Neural cell (in vitro differentiated cells): ENCODE data around the gene IRF3. TPM values are rescaled to one million over a fixed set of nuclear protein-coding genes. Genes with fewer than 3 reads are reported as not detected.

Source experiments
- H2AFZ ChIP-seq: fragments of 200-600, 300-800 bp; sonication (generic), shearing (Covaris generic); 2 replicates; pipeline ENCODE4 v1.6.0; 2014; ENCODE audit warnings: low read depth, mild to moderate bottlenecking, antibody characterized with exemption, low read length, moderate library complexity
- H3F3A ChIP-seq: fragments of 200-600 bp; shearing (Covaris generic); 2 replicates; pipeline ENCODE4 v1.6.1; 2016; ENCODE audit warnings: mild to moderate bottlenecking, moderate library complexity, mixed read lengths, antibody characterized with exemption, low read length; ENCODE audit not compliant: insufficient read depth, poor library complexity, severe bottlenecking
- H3K27ac ChIP-seq: fragments of 200-600, 300-800 bp; sonication (generic), shearing (Covaris generic); 2 replicates; pipeline ENCODE4 v1.5.1; 2014; ENCODE audit warnings: mild to moderate bottlenecking, low read length, moderate library complexity
- H3K27me3 ChIP-seq: fragments of 300-800, 200-600 bp; sonication (generic), shearing (Covaris generic); 2 replicates; pipeline ENCODE4 v1.6.0; 2014; ENCODE audit warnings: mild to moderate bottlenecking, low read depth, low read length, moderate library complexity; ENCODE audit not compliant: insufficient read depth
- H3K36me3 ChIP-seq: fragments of 300-800, 200-600 bp; sonication (generic), shearing (Covaris generic); 2 replicates; pipeline ENCODE4 v1.5.1; 2014; ENCODE audit warnings: mild to moderate bottlenecking, antibody characterized with exemption, low read length, moderate library complexity; ENCODE audit not compliant: insufficient read depth
- H3K4me2 ChIP-seq: fragments of 300-800, 200-600 bp; sonication (generic), shearing (Covaris generic); 2 replicates; pipeline ENCODE4 v1.6.0; 2014; ENCODE audit warnings: mild to moderate bottlenecking, low read length
- H3K4me3 ChIP-seq: fragments of 300-800, 200-600 bp; sonication (generic), shearing (Covaris generic); 2 replicates; pipeline ENCODE4 v1.5.1; 2014; ENCODE audit warnings: mild to moderate bottlenecking, low read length, moderate library complexity
- H3K79me2 ChIP-seq: fragments of 200-600 bp; shearing (Covaris generic); replicated peaks from 2 replicates; pipeline ENCODE4 v1.6.0; 2014; ENCODE audit warnings: mild to moderate bottlenecking, low read length, moderate library complexity; ENCODE audit not compliant: insufficient read depth
- H3K9ac ChIP-seq: fragments of 300-800, 200-600 bp; sonication (generic), shearing (Covaris generic); 2 replicates; pipeline ENCODE4 v1.6.1; 2016; ENCODE audit warnings: mild to moderate bottlenecking, low read length, mixed read lengths
- H3K9me2 ChIP-seq: fragments of 200-600 bp; shearing (Covaris generic); 2 replicates; pipeline ENCODE4 v1.6.1; 2016; ENCODE audit warnings: mild to moderate bottlenecking, low read length, mixed read lengths; ENCODE audit not compliant: insufficient read depth
- H3K9me3 ChIP-seq: fragments of 200-600, 300-800 bp; sonication (generic), shearing (Covaris generic); 2 replicates; pipeline ENCODE4 v1.6.1; 2016; ENCODE audit warnings: mild to moderate bottlenecking, mixed run types, low read length, moderate library complexity, mixed read lengths
- H4K20me1 ChIP-seq: fragments of 200-600 bp; shearing (Covaris generic); 2 replicates; pipeline ENCODE4 v1.6.1; 2016; ENCODE audit warnings: mild to moderate bottlenecking, mixed run types; ENCODE audit not compliant: insufficient read depth
- EP300 ChIP-seq: fragments of 450-650 bp; conservative IDR thresholded peaks from 2 replicates; pipeline ENCODE4 v1.6.1; 2014; ENCODE audit warnings: antibody characterized with exemption, mild to moderate bottlenecking, moderate library complexity; ENCODE audit not compliant: poor library complexity, severe bottlenecking
- EZH2 ChIP-seq: fragments of 200-600, 300-800 bp; shearing (Covaris generic), sonication (generic); IDR thresholded peaks from 2 replicates; pipeline ENCODE4 v1.6.1; 2014; ENCODE audit warnings: antibody characterized with exemption, low read length, borderline replicate concordance, mild to moderate bottlenecking; ENCODE audit not compliant: insufficient read depth, poor library complexity, severe bottlenecking
- MXI1 ChIP-seq: fragments of 450-650 bp; conservative IDR thresholded peaks from 2 replicates; pipeline ENCODE4 v1.6.1; 2014; ENCODE audit warnings: antibody characterized with exemption, mild to moderate bottlenecking; ENCODE audit not compliant: poor library complexity, severe bottlenecking
- POLR2AphosphoS5 ChIP-seq: IDR thresholded peaks from 2 replicates; pipeline ENCODE4 v1.6.1; 2012
- RAD21 ChIP-seq: fragments of 450-650 bp; conservative IDR thresholded peaks from 2 replicates; pipeline ENCODE4 v1.6.1; 2014; ENCODE audit warnings: antibody characterized with exemption, mild to moderate bottlenecking, moderate library complexity
- SMC3 ChIP-seq: fragments of 450-650 bp; conservative IDR thresholded peaks from 2 replicates; pipeline ENCODE4 v1.6.1; 2014; ENCODE audit warnings: antibody characterized with exemption, mild to moderate bottlenecking, moderate library complexity; ENCODE audit not compliant: poor library complexity
- TAF1 ChIP-seq: IDR thresholded peaks from 2 replicates; pipeline ENCODE4 v1.6.1; 2012; ENCODE audit warnings: low read depth
- polyA plus RNA-seq: library from polyadenylated mRNA; depleted of rRNA; stranded (reverse); fragments of >200 nt; gene quantifications from 2 replicates; pipeline ENCODE4 v1.2.3, GENCODE V29; 2014
- TF ChIP-seq, protein P1 (sequence below): fragments of 450-650 bp; IDR thresholded peaks from 2 replicates; pipeline ENCODE4 v1.5.1; 2014; ENCODE audit warnings: antibody characterized with exemption, mild to moderate bottlenecking, moderate library complexity; ENCODE audit not compliant: poor library complexity, severe bottlenecking
- TF ChIP-seq, protein P2 (sequence below): IDR thresholded peaks from 2 replicates; pipeline ENCODE4 v1.6.1; 2012; ENCODE audit warnings: borderline replicate concordance

Gene IRF3
- polyA plus RNA-seq, 1 donor from 2014 or later: 39.4 TPM

DNA sequence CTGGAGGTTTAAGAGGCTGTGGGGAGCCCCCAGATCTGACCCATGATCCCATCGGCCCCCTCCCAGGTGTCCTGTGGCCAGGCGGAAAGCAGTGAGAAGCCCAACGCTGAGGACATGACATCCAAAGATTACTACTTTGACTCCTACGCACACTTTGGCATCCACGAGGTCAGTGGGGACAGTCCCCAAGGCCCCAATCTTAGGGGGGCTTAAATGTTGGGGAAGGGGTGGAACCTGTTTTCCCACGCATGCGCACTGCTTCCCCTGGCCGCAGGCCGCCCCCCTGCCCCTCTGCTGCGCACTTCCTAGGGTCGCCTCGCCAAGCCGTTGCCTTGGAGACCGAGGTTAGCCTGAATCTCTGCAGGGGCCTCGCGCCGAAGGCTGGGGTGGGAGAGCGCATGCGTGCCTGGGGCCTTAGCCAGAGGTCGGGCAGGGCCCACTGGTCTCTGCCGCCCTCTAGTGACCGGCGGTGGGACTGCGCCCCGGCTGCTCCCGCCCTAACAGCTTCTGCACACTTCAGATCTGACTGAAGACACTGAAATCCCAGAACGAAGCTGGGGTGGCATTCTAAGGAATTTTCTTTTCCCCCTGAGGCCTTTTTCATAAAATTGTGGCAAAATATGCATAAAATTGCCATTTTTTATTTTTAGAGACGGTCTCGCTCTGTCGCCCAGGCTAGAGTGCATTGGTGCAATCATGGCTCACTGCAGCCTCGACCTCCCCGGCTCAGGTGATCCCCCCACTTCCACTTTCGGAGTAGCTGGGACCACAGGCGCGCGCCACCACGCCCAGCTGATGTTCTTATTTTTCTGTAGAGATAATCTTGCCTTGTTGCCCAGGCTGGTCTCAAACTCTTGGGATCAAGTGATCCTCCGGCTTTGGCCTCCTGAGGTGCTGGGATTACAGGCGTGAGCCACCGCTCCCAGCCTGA lies 15.0 kb upstream of the IRF3 start:
- TF ChIP-seq SMC3: peak; percentile 80
- peak; percentile 13 for TF ChIP-seq EP300
- TF ChIP-seq POLR2AphosphoS5: peak; percentile 37
- peak; percentile 65 for TF ChIP-seq MXI1
- TF ChIP-seq, protein P1, sequence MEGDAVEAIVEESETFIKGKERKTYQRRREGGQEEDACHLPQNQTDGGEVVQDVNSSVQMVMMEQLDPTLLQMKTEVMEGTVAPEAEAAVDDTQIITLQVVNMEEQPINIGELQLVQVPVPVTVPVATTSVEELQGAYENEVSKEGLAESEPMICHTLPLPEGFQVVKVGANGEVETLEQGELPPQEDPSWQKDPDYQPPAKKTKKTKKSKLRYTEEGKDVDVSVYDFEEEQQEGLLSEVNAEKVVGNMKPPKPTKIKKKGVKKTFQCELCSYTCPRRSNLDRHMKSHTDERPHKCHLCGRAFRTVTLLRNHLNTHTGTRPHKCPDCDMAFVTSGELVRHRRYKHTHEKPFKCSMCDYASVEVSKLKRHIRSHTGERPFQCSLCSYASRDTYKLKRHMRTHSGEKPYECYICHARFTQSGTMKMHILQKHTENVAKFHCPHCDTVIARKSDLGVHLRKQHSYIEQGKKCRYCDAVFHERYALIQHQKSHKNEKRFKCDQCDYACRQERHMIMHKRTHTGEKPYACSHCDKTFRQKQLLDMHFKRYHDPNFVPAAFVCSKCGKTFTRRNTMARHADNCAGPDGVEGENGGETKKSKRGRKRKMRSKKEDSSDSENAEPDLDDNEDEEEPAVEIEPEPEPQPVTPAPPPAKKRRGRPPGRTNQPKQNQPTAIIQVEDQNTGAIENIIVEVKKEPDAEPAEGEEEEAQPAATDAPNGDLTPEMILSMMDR: peak; percentile 99
- TF ChIP-seq EZH2: no peak
- TF ChIP-seq RAD21: peak; percentile 89
- TF ChIP-seq, protein P2, sequence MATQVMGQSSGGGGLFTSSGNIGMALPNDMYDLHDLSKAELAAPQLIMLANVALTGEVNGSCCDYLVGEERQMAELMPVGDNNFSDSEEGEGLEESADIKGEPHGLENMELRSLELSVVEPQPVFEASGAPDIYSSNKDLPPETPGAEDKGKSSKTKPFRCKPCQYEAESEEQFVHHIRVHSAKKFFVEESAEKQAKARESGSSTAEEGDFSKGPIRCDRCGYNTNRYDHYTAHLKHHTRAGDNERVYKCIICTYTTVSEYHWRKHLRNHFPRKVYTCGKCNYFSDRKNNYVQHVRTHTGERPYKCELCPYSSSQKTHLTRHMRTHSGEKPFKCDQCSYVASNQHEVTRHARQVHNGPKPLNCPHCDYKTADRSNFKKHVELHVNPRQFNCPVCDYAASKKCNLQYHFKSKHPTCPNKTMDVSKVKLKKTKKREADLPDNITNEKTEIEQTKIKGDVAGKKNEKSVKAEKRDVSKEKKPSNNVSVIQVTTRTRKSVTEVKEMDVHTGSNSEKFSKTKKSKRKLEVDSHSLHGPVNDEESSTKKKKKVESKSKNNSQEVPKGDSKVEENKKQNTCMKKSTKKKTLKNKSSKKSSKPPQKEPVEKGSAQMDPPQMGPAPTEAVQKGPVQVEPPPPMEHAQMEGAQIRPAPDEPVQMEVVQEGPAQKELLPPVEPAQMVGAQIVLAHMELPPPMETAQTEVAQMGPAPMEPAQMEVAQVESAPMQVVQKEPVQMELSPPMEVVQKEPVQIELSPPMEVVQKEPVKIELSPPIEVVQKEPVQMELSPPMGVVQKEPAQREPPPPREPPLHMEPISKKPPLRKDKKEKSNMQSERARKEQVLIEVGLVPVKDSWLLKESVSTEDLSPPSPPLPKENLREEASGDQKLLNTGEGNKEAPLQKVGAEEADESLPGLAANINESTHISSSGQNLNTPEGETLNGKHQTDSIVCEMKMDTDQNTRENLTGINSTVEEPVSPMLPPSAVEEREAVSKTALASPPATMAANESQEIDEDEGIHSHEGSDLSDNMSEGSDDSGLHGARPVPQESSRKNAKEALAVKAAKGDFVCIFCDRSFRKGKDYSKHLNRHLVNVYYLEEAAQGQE: peak; percentile 48
- peak; percentile 57 for TF ChIP-seq TAF1
- no peak overlapping the region for H2AFZ ChIP-seq
- peak overlapping the region; percentile 100 for H3K4me3 ChIP-seq
- H3K9me2 ChIP-seq: no peaks in the 10 kb centered on the region
- peaks cover 3% of the 10 kb centered on the region for H3F3A ChIP-seq
- H4K20me1 ChIP-seq: no peaks in the 10 kb centered on the region
- peaks cover 35% of the 10 kb centered on the region for H3K79me2 ChIP-seq
- H3K9me3 ChIP-seq: no peaks in the 10 kb centered on the region
- H3K36me3 ChIP-seq: no peaks in the 10 kb centered on the region
- H3K9ac ChIP-seq: peak overlapping the region; percentile 68
- H3K4me2 ChIP-seq: peak overlapping the region; percentile 37
- peak overlapping the region; percentile 91 for H3K27ac ChIP-seq
- H3K27me3 ChIP-seq: no peaks in the 10 kb centered on the region

DNA sequence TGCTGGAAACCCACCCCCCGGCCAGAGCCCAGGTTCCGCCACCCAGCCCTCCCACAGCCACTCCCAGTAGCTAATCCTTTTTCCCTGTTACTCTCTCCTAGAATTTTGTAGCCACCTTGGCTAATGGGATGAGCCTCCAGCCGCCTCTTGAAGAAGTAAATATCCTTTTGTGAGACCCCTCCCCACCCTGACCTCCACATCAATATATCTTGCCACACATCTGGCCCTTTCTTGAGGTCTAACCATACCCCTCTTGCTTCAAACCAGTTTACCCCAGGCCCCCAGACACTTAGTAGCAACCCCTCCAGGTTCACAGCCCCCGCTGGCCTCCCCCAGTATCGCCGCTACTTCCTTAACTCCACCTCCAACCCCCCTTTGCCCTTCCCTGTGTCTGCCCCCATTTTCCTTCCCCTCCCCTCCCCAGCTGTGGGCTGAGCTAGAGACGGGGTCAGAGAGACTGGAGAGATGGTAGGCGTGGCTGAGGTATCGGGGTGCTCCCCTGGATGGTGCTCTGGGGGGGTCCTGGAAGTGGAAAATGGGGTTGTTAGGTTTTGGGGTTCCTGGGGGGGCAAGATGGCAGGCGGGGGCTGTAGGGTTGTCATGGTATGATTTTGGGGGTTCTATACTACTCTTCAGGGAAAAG lies 14.2 kb upstream of the IRF3 start:
- H4K20me1 ChIP-seq: no peaks in the 10 kb centered on the region
- H3K9me3 ChIP-seq: no peaks in the 10 kb centered on the region
- H2AFZ ChIP-seq: no peak overlapping the region
- H3K36me3 ChIP-seq: no peaks in the 10 kb centered on the region
- peak overlapping the region; percentile 35 for H3K4me2 ChIP-seq
- peaks cover 3% of the 10 kb centered on the region for H3F3A ChIP-seq
- peak overlapping the region; percentile 68 for H3K9ac ChIP-seq
- peak overlapping the region; percentile 100 for H3K4me3 ChIP-seq
- TF ChIP-seq, protein P1: no peak
- TF ChIP-seq TAF1: no peak
- no peak for TF ChIP-seq EP300
- no peak for TF ChIP-seq RAD21
- no peak for TF ChIP-seq SMC3
- no peak for TF ChIP-seq MXI1
- TF ChIP-seq, protein P2: no peak
- TF ChIP-seq EZH2: no peak
- TF ChIP-seq POLR2AphosphoS5: no peak
- no peaks in the 10 kb centered on the region for H3K9me2 ChIP-seq
- H3K79me2 ChIP-seq: peaks cover 35% of the 10 kb centered on the region
- H3K27ac ChIP-seq: peak overlapping the region; percentile 91
- no peaks in the 10 kb centered on the region for H3K27me3 ChIP-seq
